GM23248 (cell line): ENCODE data around the gene PC. TPM values are rescaled to one million over a fixed set of nuclear protein-coding genes. Genes with fewer than 3 reads are reported as not detected.
A peak's percentile ranks its signal among the peaks of the same experiment; 100 is the strongest.

Experiments used
- DNase-seq: peaks from one replicate; pipeline ENCODE4 v3.0.0-alpha.2; 2015
- H2AFZ ChIP-seq: fragments of 200-600 bp; sonication (generic); 2 replicates; pipeline ENCODE4 v1.6.1; 2016; ENCODE audit warnings: antibody characterized with exemption
- H3F3A ChIP-seq: fragments of 200-600 bp; sonication (generic); 2 replicates; pipeline ENCODE4 v1.6.1; 2016; ENCODE audit warnings: mild to moderate bottlenecking, antibody characterized with exemption, mixed run types; ENCODE audit not compliant: insufficient read depth
- H3K27ac ChIP-seq: fragments of 200-600 bp; sonication (generic); 2 replicates; pipeline ENCODE4 v1.5.1; 2016; ENCODE audit warnings: mild to moderate bottlenecking
- H3K27me3 ChIP-seq: fragments of 200-600 bp; sonication (generic); replicated peaks from 2 replicates; pipeline ENCODE4 v1.6.1; 2016; ENCODE audit warnings: mild to moderate bottlenecking; ENCODE audit not compliant: insufficient read depth
- H3K36me3 ChIP-seq: fragments of 200-600 bp; sonication (generic); 2 replicates; pipeline ENCODE4 v1.6.1; 2016; ENCODE audit warnings: low read depth, mild to moderate bottlenecking
- H3K4me1 ChIP-seq: fragments of 200-600 bp; sonication (generic); 2 replicates; pipeline ENCODE4 v1.6.1; 2016; ENCODE audit warnings: mild to moderate bottlenecking; ENCODE audit not compliant: insufficient read depth
- H3K4me2 ChIP-seq: fragments of 200-600 bp; sonication (generic); one replicate; pipeline ENCODE4 v1.6.1; 2016; ENCODE audit warnings: mild to moderate bottlenecking; ENCODE audit not compliant: unreplicated experiment
- H3K4me3 ChIP-seq: fragments of 200-600 bp; sonication (generic); 2 replicates; pipeline ENCODE4 v1.5.1; 2016; ENCODE audit warnings: mild to moderate bottlenecking
- H3K79me2 ChIP-seq: fragments of 200-600 bp; sonication (generic); 2 replicates; pipeline ENCODE4 v1.6.1; 2016; ENCODE audit warnings: mild to moderate bottlenecking; ENCODE audit not compliant: insufficient read depth
- H3K9ac ChIP-seq: fragments of 200-600 bp; sonication (generic); 2 replicates; pipeline ENCODE4 v1.6.1; 2016; ENCODE audit warnings: mild to moderate bottlenecking
- H3K9me2 ChIP-seq: fragments of 200-600 bp; sonication (generic); 2 replicates; pipeline ENCODE4 v1.6.1; 2016; ENCODE audit warnings: mixed run types, mild to moderate bottlenecking, moderate library complexity; ENCODE audit not compliant: insufficient read depth
- H3K9me3 ChIP-seq: fragments of 200-600 bp; sonication (generic); one replicate; pipeline ENCODE4 v1.6.1; 2017; ENCODE audit warnings: low read depth
- H4K20me1 ChIP-seq: fragments of 200-600 bp; sonication (generic); 2 replicates; pipeline ENCODE4 v1.6.0; 2016; ENCODE audit not compliant: insufficient read depth
- EZH2 ChIP-seq: fragments of 200-600 bp; sonication (generic); IDR thresholded peaks from 2 replicates; pipeline ENCODE4 v1.6.1; 2018; ENCODE audit warnings: antibody characterized with exemption, mild to moderate bottlenecking; ENCODE audit not compliant: insufficient read depth, poor library complexity, severe bottlenecking
- EZH2phosphoT487 ChIP-seq: fragments of 200-600 bp; sonication (generic); IDR thresholded peaks from 2 replicates; pipeline ENCODE4 v1.6.1; 2018; ENCODE audit warnings: antibody characterized with exemption, moderate library complexity, mild to moderate bottlenecking, low read depth; ENCODE audit not compliant: insufficient read depth
- WGBS, 2 experiments: methylation state at CpG; one replicate each; pipeline ENCODE4 v1.1.6; 2015 to 2017; ENCODE audit warnings: low lambda C conversion rate in 2 of 2, low coverage in 1 of 2; ENCODE audit errors: missing lambda C conversion rate in 2 of 2; 5-methylcytosine and 5-hydroxymethylcytosine counted together
- in situ Hi-C: fragments of 300-500 bp; cut with MboI; formaldehyde crosslinking; loops from 2 replicates; pipeline ENCODE4 v1.15.0; 2020
- polyA plus RNA-seq: library from polyadenylated mRNA; unstranded; fragments of >200 nt; fragmentation: Nextera tagmentation; extraction: Ambion mirVana; gene quantifications from 2 replicates; pipeline ENCODE4 v1.2.1, GENCODE V29; 2016
- total RNA-seq: library from RNA; depleted of rRNA; stranded (reverse); fragments of >200 nt; shearing (Covaris generic); gene quantifications from 2 replicates; pipeline ENCODE4 v1.2.3, GENCODE V29; 2014

Gene PC
- total and polyA plus RNA-seq, 2 experiments from 2014 or later = 16.4 to 16.6 TPM

DNA sequence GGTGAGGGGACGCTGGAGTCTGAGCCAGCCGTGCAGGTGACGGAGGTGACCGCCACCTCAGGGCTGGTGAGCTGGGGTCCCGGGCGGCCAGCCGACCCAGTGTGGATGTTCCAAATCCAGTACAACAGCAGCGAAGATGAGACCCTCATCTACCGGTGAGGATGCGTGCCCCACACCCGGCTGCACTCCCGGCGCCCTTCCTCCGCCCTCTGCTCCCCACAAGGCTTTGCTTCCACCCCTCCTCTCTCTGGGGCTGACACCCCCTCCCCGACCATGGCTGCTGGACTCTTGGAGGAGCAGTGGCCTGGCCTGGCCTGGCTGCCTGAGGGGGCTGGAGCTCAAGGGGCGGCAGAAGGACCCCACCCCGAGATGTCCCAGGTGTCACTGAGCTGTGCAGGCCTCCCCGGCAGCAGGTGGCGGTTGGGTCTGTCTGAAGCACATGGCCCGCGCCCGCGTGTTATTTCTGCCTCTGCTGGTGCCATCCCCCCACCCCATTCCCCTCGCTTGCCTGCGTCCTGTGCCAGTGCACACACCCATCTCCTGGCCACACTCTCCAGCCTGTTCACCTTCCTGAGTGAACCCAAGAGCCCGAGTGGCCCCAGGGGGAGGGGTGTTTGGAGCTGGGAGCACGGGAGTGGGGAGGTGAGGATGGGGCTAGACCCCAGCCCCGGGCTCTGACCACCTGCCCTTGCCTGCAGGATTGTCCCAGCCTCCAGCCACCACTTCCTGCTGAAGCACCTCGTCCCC lies 99.1 kb downstream of the PC start:
- no peak overlapping the region for H3K27ac ChIP-seq
- H3K27me3 ChIP-seq = no peaks in the 10 kb centered on the region
- H3K9me2 ChIP-seq = no peaks in the 10 kb centered on the region
- H3K9ac ChIP-seq = no peak overlapping the region
- H3F3A ChIP-seq = no peaks in the 10 kb centered on the region
- TF ChIP-seq EZH2 (no peak), EZH2phosphoT487 (no peak)
- H3K36me3 ChIP-seq = no peaks in the 10 kb centered on the region
- no peaks in the 10 kb centered on the region for H3K9me3 ChIP-seq
- in situ Hi-C loops = no loop called here
- H3K4me2 ChIP-seq = no peak overlapping the region
- no peak for DNase-seq
- H3K4me3 ChIP-seq = no peak overlapping the region
- H3K4me1 ChIP-seq = peaks cover 6% of the 10 kb centered on the region; the same call in 1 of the 2 replicates
- H3K79me2 ChIP-seq = peaks cover 10% of the 10 kb centered on the region; the same call in 1 of the 2 replicates
- 89 to 90% methylated on average over 23 to 29 of the region's 29 CpGs for WGBS, 2 experiments
- no peak overlapping the region for H2AFZ ChIP-seq
- no peaks in the 10 kb centered on the region for H4K20me1 ChIP-seq

GRCh38 chr11:66858186-66858938 lies 99.8 kb downstream of the PC start:
- no peaks in the 10 kb centered on the region for H3F3A ChIP-seq
- H3K9me3 ChIP-seq = no peaks in the 10 kb centered on the region
- H3K4me2 ChIP-seq = no peak overlapping the region
- H2AFZ ChIP-seq = no peak overlapping the region
- H3K27ac ChIP-seq = no peak overlapping the region
- H3K4me1 ChIP-seq = peaks cover 6% of the 10 kb centered on the region; the same call in 1 of the 2 replicates
- H3K9me2 ChIP-seq = no peaks in the 10 kb centered on the region
- H3K79me2 ChIP-seq = peaks cover 10% of the 10 kb centered on the region; the same call in 1 of the 2 replicates
- TF ChIP-seq EZH2phosphoT487 (no peak), EZH2 (no peak)
- H3K36me3 ChIP-seq = no peaks in the 10 kb centered on the region
- no peak overlapping the region for H3K9ac ChIP-seq
- H3K27me3 ChIP-seq = no peaks in the 10 kb centered on the region
- in situ Hi-C loops = no loop called here
- no peak overlapping the region for H3K4me3 ChIP-seq
- WGBS, 2 experiments = 94 to 96% methylated on average over 43 to 51 of the region's 62 CpGs
- DNase-seq = peak; percentile 10
- no peaks in the 10 kb centered on the region for H4K20me1 ChIP-seq

DNA sequence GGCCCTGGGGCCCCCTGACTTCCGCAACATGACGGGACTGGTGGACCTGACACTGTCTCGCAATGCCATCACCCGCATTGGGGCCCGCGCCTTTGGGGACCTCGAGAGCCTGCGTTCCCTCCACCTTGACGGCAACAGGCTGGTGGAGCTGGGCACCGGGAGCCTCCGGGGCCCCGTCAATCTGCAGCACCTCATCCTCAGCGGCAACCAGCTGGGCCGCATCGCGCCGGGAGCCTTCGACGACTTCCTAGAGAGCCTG lies 100.3 kb downstream of the PC start:
- no peak overlapping the region for H3K27ac ChIP-seq
- TF ChIP-seq EZH2 (no peak), EZH2phosphoT487 (no peak)
- in situ Hi-C loops = no loop called here
- H3K36me3 ChIP-seq = no peaks in the 10 kb centered on the region
- peak overlapping the region; percentile 85 for H3K4me3 ChIP-seq
- H3K79me2 ChIP-seq = peaks cover 10% of the 10 kb centered on the region; the same call in 1 of the 2 replicates
- H3F3A ChIP-seq = no peaks in the 10 kb centered on the region
- H3K4me1 ChIP-seq = peaks cover 6% of the 10 kb centered on the region; the same call in 1 of the 2 replicates
- no peaks in the 10 kb centered on the region for H4K20me1 ChIP-seq
- no peaks in the 10 kb centered on the region for H3K9me2 ChIP-seq
- H3K9ac ChIP-seq = no peak overlapping the region
- 95 to 96% methylated on average over 11 to 19 of the region's 19 CpGs for WGBS, 2 experiments
- no peaks in the 10 kb centered on the region for H3K9me3 ChIP-seq
- no peak overlapping the region for H2AFZ ChIP-seq
- H3K27me3 ChIP-seq = no peaks in the 10 kb centered on the region
- DNase-seq = no peak
- H3K4me2 ChIP-seq = peak overlapping the region; percentile 16

- Histone ChIP-seq H3F3A (no peaks in the 10 kb centered on the region), H4K20me1 (no peaks in the 10 kb centered on the region), H3K9me2 (no peaks in the 10 kb centered on the region), H3K27me3 (no peaks in the 10 kb centered on the region), H3K9me3 (no peaks in the 10 kb centered on the region), H3K79me2 (peaks cover 10% of the 10 kb centered on the region; the same call in 1 of the 2 replicates), H3K4me2 (peak overlapping the region; percentile 16), H3K4me3 (peak overlapping the region; percentile 85), H3K36me3 (no peaks in the 10 kb centered on the region), H3K4me1 (peaks cover 6% of the 10 kb centered on the region; the same call in 1 of the 2 replicates), H3K9ac (peak overlapping the region; percentile 66), H2AFZ (no peak overlapping the region), H3K27ac (peak overlapping the region; percentile 80; the same call in 1 of the 2 replicates)
- WGBS, 2 experiments = 61 to 88% methylated on average over 17 to 27 of the region's 47 CpGs
- in situ Hi-C loops = no loop called here
- TF ChIP-seq EZH2phosphoT487 (no peak), EZH2 (no peak)
- DNase-seq = peak; percentile 31
Measured at GRCh38 chr11:66857234-66857926, 100.8 kb downstream of the PC start.
